WTC11 (cell line): Measurements from ENCODE around the gene FBN3.

Source experiments
- ATF1 ChIP-seq: sonication (generic); formaldehyde crosslinking; IDR thresholded peaks from 2 replicates; pipeline ENCODE4 v1.8.1; 2023; ENCODE audit warnings: mild to moderate bottlenecking, moderate library complexity, missing genetic modification reagents
- ATF3 ChIP-seq: sonication (generic); formaldehyde crosslinking; conservative IDR thresholded peaks from 2 replicates; pipeline ENCODE4 v1.8.1; 2022; ENCODE audit warnings: mild to moderate bottlenecking, missing genetic modification reagents
- CREB1 ChIP-seq: sonication (generic); formaldehyde crosslinking; IDR thresholded peaks from 2 replicates; pipeline ENCODE4 v1.8.0; 2023; ENCODE audit warnings: mild to moderate bottlenecking, missing genetic modification reagents
- CTCF ChIP-seq: fragments of 200-600 bp; IDR thresholded peaks from 2 replicates; pipeline ENCODE4 v1.8.0; 2022; ENCODE audit warnings: antibody characterized with exemption
- E2F4 ChIP-seq: sonication (generic); formaldehyde crosslinking; IDR thresholded peaks from 2 replicates; pipeline ENCODE4 v1.8.1; 2022; ENCODE audit warnings: low read depth, mild to moderate bottlenecking, moderate library complexity, missing genetic modification reagents, borderline replicate concordance
- GRHL2 ChIP-seq: fragments of 250-450 bp; sonication (Bioruptor Pico); IDR thresholded peaks from 2 replicates; pipeline ENCODE4 v1.8.0; 2022; ENCODE audit warnings: mild to moderate bottlenecking, moderate library complexity; ENCODE audit not compliant: insufficient replicate concordance, severe bottlenecking
- MAX ChIP-seq: sonication (generic); formaldehyde crosslinking; IDR thresholded peaks from 2 replicates; pipeline ENCODE4 v1.8.0; 2022; ENCODE audit warnings: mild to moderate bottlenecking, missing genetic modification reagents
- MYBL2 ChIP-seq: sonication (generic); formaldehyde crosslinking; IDR thresholded peaks from 2 replicates; pipeline ENCODE4 v1.8.1; 2023; ENCODE audit warnings: mild to moderate bottlenecking, moderate library complexity, missing genetic modification reagents
- PRDM15 ChIP-seq: sonication (generic); formaldehyde crosslinking; IDR thresholded peaks from 2 replicates; pipeline ENCODE4 v1.8.0; 2022; ENCODE audit warnings: missing genetic modification reagents
- SMAD3 ChIP-seq: sonication (generic); formaldehyde crosslinking; IDR thresholded peaks from 2 replicates; pipeline ENCODE4 v1.8.0; 2022; ENCODE audit warnings: missing genetic modification reagents, mild to moderate bottlenecking, borderline replicate concordance
- SMAD4 ChIP-seq: sonication (generic); formaldehyde crosslinking; IDR thresholded peaks from 2 replicates; pipeline ENCODE4 v1.8.0; 2022; ENCODE audit warnings: mild to moderate bottlenecking, missing genetic modification reagents
- USF2 ChIP-seq: sonication (generic); formaldehyde crosslinking; IDR thresholded peaks from 2 replicates; pipeline ENCODE4 v1.8.1; 2023; ENCODE audit warnings: mild to moderate bottlenecking, missing genetic modification reagents, moderate library complexity
- ZNF121 ChIP-seq: sonication (generic); formaldehyde crosslinking; IDR thresholded peaks from 2 replicates; pipeline ENCODE4 v1.8.0; 2023; ENCODE audit warnings: missing genetic modification reagents
- ZNF232 ChIP-seq: sonication (generic); formaldehyde crosslinking; IDR thresholded peaks from 2 replicates; pipeline ENCODE4 v1.8.0; 2022; ENCODE audit warnings: mild to moderate bottlenecking, missing genetic modification reagents

GRCh38 chr19:8050274-8051096, 98.9 kb downstream of the FBN3 start:
- TF ChIP-seq CTCF (no peak), MAX (peak; percentile 41; the same call in 1 of the 2 replicates), ATF1 (CRISPR knock-in tag) (no peak), ZNF121 (CRISPR knock-in tag) (no peak), USF2 (no peak), SMAD3 (CRISPR knock-in tag) (no peak), SMAD4 (CRISPR knock-in tag) (no peak), PRDM15 (CRISPR knock-in tag) (no peak), CREB1 (no peak), GRHL2 (CRISPR knock-in tag) (no peak), E2F4 (CRISPR knock-in tag) (no peak), MYBL2 (CRISPR knock-in tag) (no peak), ATF3 (CRISPR knock-in tag) (no peak), ZNF232 (no peak)
